Ishikawa (cell line): ENCODE data around the gene SULT2A1.

Experiments used
- CEBPB ChIP-seq: IDR thresholded peaks from 2 replicates; pipeline ENCODE4 v1.6.1; 2012
- CREB1 ChIP-seq: IDR thresholded peaks from 2 replicates; pipeline ENCODE4 v1.6.1; 2012; ENCODE audit warnings: low read depth
- EGR1 ChIP-seq: IDR thresholded peaks from 2 replicates; pipeline ENCODE4 v1.6.1; 2012
- EP300 ChIP-seq: IDR thresholded peaks from 2 replicates; pipeline ENCODE4 v1.6.1; 2012; ENCODE audit warnings: borderline replicate concordance
- FOXM1 ChIP-seq: IDR thresholded peaks from 2 replicates; pipeline ENCODE4 v1.6.1; 2012; ENCODE audit warnings: low read depth, borderline replicate concordance
- NFIC ChIP-seq: IDR thresholded peaks from 2 replicates; pipeline ENCODE4 v1.6.1; 2012
- RAD21 ChIP-seq: IDR thresholded peaks from 2 replicates; pipeline ENCODE4 v1.6.1; 2012; ENCODE audit warnings: low read depth
- TAF1 ChIP-seq: IDR thresholded peaks from 2 replicates; pipeline ENCODE4 v1.6.1; 2012; ENCODE audit warnings: low read depth, mild to moderate bottlenecking
- TCF12 ChIP-seq: IDR thresholded peaks from 2 replicates; pipeline ENCODE4 v1.6.1; 2012; ENCODE audit warnings: low read depth
- TEAD4 ChIP-seq: IDR thresholded peaks from 2 replicates; pipeline ENCODE4 v1.6.1; 2012
- YY1 ChIP-seq: IDR thresholded peaks from 2 replicates; pipeline ENCODE4 v1.6.1; 2012; ENCODE audit warnings: low read depth
- ZBTB7A ChIP-seq: IDR thresholded peaks from 2 replicates; pipeline ENCODE4 v1.6.1; 2012; ENCODE audit warnings: low read depth
- TF ChIP-seq, protein P1 (sequence below): IDR thresholded peaks from 2 replicates; pipeline ENCODE4 v1.6.1; 2012
- TF ChIP-seq, protein P2 (sequence below): IDR thresholded peaks from 2 replicates; pipeline ENCODE4 v1.6.1; 2012; ENCODE audit warnings: low read depth, mild to moderate bottlenecking
- TF ChIP-seq, protein P3 (sequence below): IDR thresholded peaks from 2 replicates; pipeline ENCODE4 v1.6.1; 2012

Gene SULT2A1

DNA sequence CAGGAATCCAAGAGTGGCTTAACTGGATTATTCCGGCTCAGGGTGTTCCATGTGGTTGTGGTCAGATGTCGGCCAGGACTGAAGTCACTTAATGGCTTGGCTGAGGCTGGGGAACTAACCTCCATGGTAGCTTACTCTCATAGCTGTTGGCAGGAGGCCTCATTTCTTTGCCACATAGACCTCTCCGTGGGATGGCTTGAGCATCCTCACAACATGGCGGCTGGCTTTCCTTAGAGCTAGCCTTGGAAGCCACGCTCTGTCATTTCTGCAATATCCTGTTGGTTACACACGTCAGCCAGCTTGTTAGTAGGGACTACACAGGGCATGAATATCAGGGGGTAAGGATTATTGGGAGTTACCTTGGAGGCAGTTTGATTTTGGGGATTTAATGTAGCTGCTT lies 59.3 kb downstream of the SULT2A1 start:
- TF ChIP-seq FOXM1: no peak

DNA sequence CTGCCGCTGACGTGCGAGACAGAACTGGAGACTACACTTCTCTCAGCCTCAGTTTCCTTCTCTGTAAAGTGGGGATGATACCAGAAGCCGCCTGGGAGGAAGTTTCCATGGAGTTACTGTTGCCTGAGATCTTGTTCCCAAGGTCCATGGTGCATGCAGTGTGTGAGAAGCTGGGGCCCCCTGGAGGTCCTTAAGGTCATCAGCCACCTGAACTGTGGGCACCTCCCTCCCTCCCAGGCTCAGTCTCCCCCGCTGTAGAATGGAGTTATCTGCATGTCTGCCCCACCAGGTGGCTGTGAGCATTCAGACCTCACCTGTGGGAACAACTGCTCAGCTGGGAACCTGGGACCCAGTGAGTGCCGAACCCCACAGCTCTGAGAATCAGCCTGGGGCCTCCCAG lies 61.7 kb downstream of the SULT2A1 start:
- TF ChIP-seq CREB1 (no peak), EGR1 (no peak), EP300 (no peak), RAD21 (no peak), YY1 (no peak), ZBTB7A (no peak), FOXM1 (no peak), TCF12 (no peak), NFIC (no peak), TEAD4 (no peak), TAF1 (no peak), CEBPB (no peak)
- TF ChIP-seq, protein P1, sequence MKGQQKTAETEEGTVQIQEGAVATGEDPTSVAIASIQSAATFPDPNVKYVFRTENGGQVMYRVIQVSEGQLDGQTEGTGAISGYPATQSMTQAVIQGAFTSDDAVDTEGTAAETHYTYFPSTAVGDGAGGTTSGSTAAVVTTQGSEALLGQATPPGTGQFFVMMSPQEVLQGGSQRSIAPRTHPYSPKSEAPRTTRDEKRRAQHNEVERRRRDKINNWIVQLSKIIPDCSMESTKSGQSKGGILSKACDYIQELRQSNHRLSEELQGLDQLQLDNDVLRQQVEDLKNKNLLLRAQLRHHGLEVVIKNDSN: no peak
- TF ChIP-seq, protein P2, sequence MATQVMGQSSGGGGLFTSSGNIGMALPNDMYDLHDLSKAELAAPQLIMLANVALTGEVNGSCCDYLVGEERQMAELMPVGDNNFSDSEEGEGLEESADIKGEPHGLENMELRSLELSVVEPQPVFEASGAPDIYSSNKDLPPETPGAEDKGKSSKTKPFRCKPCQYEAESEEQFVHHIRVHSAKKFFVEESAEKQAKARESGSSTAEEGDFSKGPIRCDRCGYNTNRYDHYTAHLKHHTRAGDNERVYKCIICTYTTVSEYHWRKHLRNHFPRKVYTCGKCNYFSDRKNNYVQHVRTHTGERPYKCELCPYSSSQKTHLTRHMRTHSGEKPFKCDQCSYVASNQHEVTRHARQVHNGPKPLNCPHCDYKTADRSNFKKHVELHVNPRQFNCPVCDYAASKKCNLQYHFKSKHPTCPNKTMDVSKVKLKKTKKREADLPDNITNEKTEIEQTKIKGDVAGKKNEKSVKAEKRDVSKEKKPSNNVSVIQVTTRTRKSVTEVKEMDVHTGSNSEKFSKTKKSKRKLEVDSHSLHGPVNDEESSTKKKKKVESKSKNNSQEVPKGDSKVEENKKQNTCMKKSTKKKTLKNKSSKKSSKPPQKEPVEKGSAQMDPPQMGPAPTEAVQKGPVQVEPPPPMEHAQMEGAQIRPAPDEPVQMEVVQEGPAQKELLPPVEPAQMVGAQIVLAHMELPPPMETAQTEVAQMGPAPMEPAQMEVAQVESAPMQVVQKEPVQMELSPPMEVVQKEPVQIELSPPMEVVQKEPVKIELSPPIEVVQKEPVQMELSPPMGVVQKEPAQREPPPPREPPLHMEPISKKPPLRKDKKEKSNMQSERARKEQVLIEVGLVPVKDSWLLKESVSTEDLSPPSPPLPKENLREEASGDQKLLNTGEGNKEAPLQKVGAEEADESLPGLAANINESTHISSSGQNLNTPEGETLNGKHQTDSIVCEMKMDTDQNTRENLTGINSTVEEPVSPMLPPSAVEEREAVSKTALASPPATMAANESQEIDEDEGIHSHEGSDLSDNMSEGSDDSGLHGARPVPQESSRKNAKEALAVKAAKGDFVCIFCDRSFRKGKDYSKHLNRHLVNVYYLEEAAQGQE: no peak
- TF ChIP-seq, protein P3, sequence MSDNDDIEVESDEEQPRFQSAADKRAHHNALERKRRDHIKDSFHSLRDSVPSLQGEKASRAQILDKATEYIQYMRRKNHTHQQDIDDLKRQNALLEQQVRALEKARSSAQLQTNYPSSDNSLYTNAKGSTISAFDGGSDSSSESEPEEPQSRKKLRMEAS: no peak

GRCh38 chr19:47821460-47822020 lies 64.6 kb downstream of the SULT2A1 start, which contains the start of gene CRX:
Gene CRX, plus strand, starts transcription at chr19:47821937. Its CDS starts 12,507 bp downstream, at chr19:47834444.
- no peak for TF ChIP-seq NFIC
- no peak for TF ChIP-seq ZBTB7A
- no peak for TF ChIP-seq TAF1
- TF ChIP-seq, protein P3: no peak
- no peak for TF ChIP-seq CEBPB
- TF ChIP-seq FOXM1: no peak
- no peak for TF ChIP-seq YY1
